ENCODE results near the gene WLS.

The WLS gene

GRCh38 chr1:68151690-68152089, 80.6 kb downstream of the WLS start:
- no peak overlapping the region for H3K4me3 ChIP-seq (ENCODE audit: insufficient read depth, low read length, poor library complexity, severe bottlenecking)
- no peak overlapping the region for H3K4me2 ChIP-seq (ENCODE audit: low read depth, low read length, poor library complexity, severe bottlenecking)
- no peak overlapping the region for H2AFZ ChIP-seq (ENCODE audit: low read depth, low read length, severe bottlenecking)
- H3K9ac ChIP-seq (ENCODE audit: low read length), result no peak overlapping the region
- no peaks in the 10 kb centered on the region for H3K27me3 ChIP-seq (ENCODE audit: low read length)
- H3K27ac ChIP-seq (ENCODE audit: low read depth, low read length), result no peak overlapping the region
- H3K9me3 ChIP-seq (ENCODE audit: insufficient read depth, low read length), result no peaks in the 10 kb centered on the region
- no peaks in the 10 kb centered on the region for H3F3A ChIP-seq (ENCODE audit: insufficient read depth)
- TF ChIP-seq CTCF (IDR thresholded peaks at IDR 0.05; ENCODE audit: insufficient read depth, low read length, poor library complexity, severe bottlenecking), result no peak
- TF ChIP-seq EZH2phosphoT487 (conservative IDR thresholded peaks at IDR 0.05; ENCODE audit: low read length), result no peak
- no peaks in the 10 kb centered on the region for H3K36me3 ChIP-seq (ENCODE audit: low read length)
- no peaks in the 10 kb centered on the region for H3K9me2 ChIP-seq (replicated peaks; ENCODE audit: insufficient read depth, low read length)
- H3K79me2 ChIP-seq (ENCODE audit: insufficient read depth, low read length), result no peaks in the 10 kb centered on the region
- no peaks in the 10 kb centered on the region for H4K20me1 ChIP-seq (ENCODE audit: low read depth, low read length)

- Histone ChIP-seq H2AFZ (ENCODE audit: low read depth, low read length, severe bottlenecking) (no peak overlapping the region), H3K4me3 (ENCODE audit: insufficient read depth, low read length, poor library complexity, severe bottlenecking) (no peak overlapping the region), H3K27me3 (ENCODE audit: low read length) (no peaks in the 10 kb centered on the region), H3K9me3 (ENCODE audit: insufficient read depth, low read length) (no peaks in the 10 kb centered on the region), H3K4me2 (ENCODE audit: low read depth, low read length, poor library complexity, severe bottlenecking) (no peak overlapping the region), H3K9ac (ENCODE audit: low read length) (no peak overlapping the region), H3F3A (ENCODE audit: insufficient read depth) (no peaks in the 10 kb centered on the region), H3K27ac (ENCODE audit: low read depth, low read length) (no peak overlapping the region), H3K79me2 (ENCODE audit: insufficient read depth, low read length) (no peaks in the 10 kb centered on the region), H3K9me2 (replicated peaks; ENCODE audit: insufficient read depth, low read length) (no peaks in the 10 kb centered on the region), H4K20me1 (ENCODE audit: low read depth, low read length) (no peaks in the 10 kb centered on the region), H3K36me3 (ENCODE audit: low read length) (no peaks in the 10 kb centered on the region)
- TF ChIP-seq EZH2phosphoT487 (conservative IDR thresholded peaks at IDR 0.05; ENCODE audit: low read length) (no peak), CTCF (IDR thresholded peaks at IDR 0.05; ENCODE audit: insufficient read depth, low read length, poor library complexity, severe bottlenecking) (no peak)
These were observed 82.4 kb downstream of the WLS start for GRCh38 chr1:68149907-68150306.

GRCh38 chr1:68149110-68149798, 83.1 kb downstream of the WLS start:
- TF ChIP-seq CTCF (IDR thresholded peaks at IDR 0.05; ENCODE audit: insufficient read depth, low read length, poor library complexity, severe bottlenecking) (no peak), EZH2phosphoT487 (conservative IDR thresholded peaks at IDR 0.05; ENCODE audit: low read length) (no peak)
- no peaks in the 10 kb centered on the region for H3F3A ChIP-seq (ENCODE audit: insufficient read depth)
- no peak overlapping the region for H3K27ac ChIP-seq (ENCODE audit: low read depth, low read length)
- no peaks in the 10 kb centered on the region for H4K20me1 ChIP-seq (ENCODE audit: low read depth, low read length)
- no peak overlapping the region for H3K4me3 ChIP-seq (ENCODE audit: insufficient read depth, low read length, poor library complexity, severe bottlenecking)
- no peak overlapping the region for H3K9ac ChIP-seq (ENCODE audit: low read length)
- H3K4me2 ChIP-seq (ENCODE audit: low read depth, low read length, poor library complexity, severe bottlenecking), result no peak overlapping the region
- H3K9me3 ChIP-seq (ENCODE audit: insufficient read depth, low read length), result no peaks in the 10 kb centered on the region
- no peaks in the 10 kb centered on the region for H3K36me3 ChIP-seq (ENCODE audit: low read length)
- no peaks in the 10 kb centered on the region for H3K27me3 ChIP-seq (ENCODE audit: low read length)
- no peak overlapping the region for H2AFZ ChIP-seq (ENCODE audit: low read depth, low read length, severe bottlenecking)
- H3K79me2 ChIP-seq (ENCODE audit: insufficient read depth, low read length), result no peaks in the 10 kb centered on the region
- H3K9me2 ChIP-seq (replicated peaks; ENCODE audit: insufficient read depth, low read length), result no peaks in the 10 kb centered on the region

Measured in SU-DHL-6 (cell line).